Transverse colon (tissue), 4 donors: ENCODE results near the gene TENM4. TPM values are rescaled to one million over a fixed set of nuclear protein-coding genes. Genes with fewer than 3 reads are reported as not detected.

Experiments used
- DNase-seq: peaks from one replicate; pipeline ENCODE4 v3.0.0-alpha.2; 2019
- H3K27ac ChIP-seq, 4 donors: fragments of 200-600 bp; sonication (generic); 2 replicates each; pipeline ENCODE4 v1.5.1; 2016 to 2018; ENCODE audit warnings: inconsistent platforms in 4 of 4
- H3K27me3 ChIP-seq: fragments of 200-600 bp; sonication (generic); 2 replicates; pipeline ENCODE4 v1.5.1; 2017; ENCODE audit warnings: inconsistent platforms
- H3K36me3 ChIP-seq, 4 donors: fragments of 200-600 bp; sonication (generic); 2 replicates each; pipeline ENCODE4 v1.5.1; 2017 to 2019; ENCODE audit warnings: inconsistent platforms in 4 of 4
- H3K4me1 ChIP-seq, 4 donors: fragments of 200-600 bp; sonication (generic); 2 replicates each; pipeline ENCODE4 v1.5.1; 2017 to 2020; ENCODE audit warnings: inconsistent platforms in 4 of 4
- H3K4me3 ChIP-seq, 4 donors: fragments of 200-600 bp; sonication (generic); 1 replicate in 1 of 4; 2 replicates in 3 of 4; pipeline versions ENCODE4 v1.5.1 to v1.6.1; 2017 to 2019; ENCODE audit warnings: inconsistent platforms in 4 of 4
- H3K9me3 ChIP-seq, 2 donors: fragments of 200-600 bp; sonication (generic); 2 replicates each; pipeline ENCODE4 v1.5.1; 2017 to 2019; ENCODE audit warnings: inconsistent platforms in 2 of 2
- CTCF ChIP-seq, 5 experiments: fragments of 200-600 bp in 3 of 5; fragments of 450-650 bp in 2 of 5; sonication (generic) in 3 of 5; IDR thresholded peaks; 1 replicate in 2 of 5; 2 replicates in 3 of 5; pipeline ENCODE4 v1.5.1; 2016 to 2017; ENCODE audit warnings: antibody characterized with exemption in 5 of 5, inconsistent platforms in 3 of 5, mild to moderate bottlenecking in 2 of 5, moderate library complexity in 1 of 5
- EP300 ChIP-seq: sonication (generic); formaldehyde crosslinking; IDR thresholded peaks from one replicate; pipeline ENCODE4 v1.6.1; 2017; ENCODE audit warnings: antibody characterized with exemption, low read depth
- POLR2A ChIP-seq: fragments of 450-650 bp; IDR thresholded peaks from one replicate; pipeline ENCODE4 v1.6.1; 2016; ENCODE audit warnings: antibody characterized with exemption, mild to moderate bottlenecking, moderate library complexity
- POLR2AphosphoS5 ChIP-seq, 3 donors: sonication (generic); formaldehyde crosslinking; IDR thresholded peaks; one replicate each; pipeline ENCODE4 v1.6.1; 2016; ENCODE audit warnings: antibody characterized with exemption in 3 of 3
- WGBS, 2 donors: methylation state at CpG; one replicate each; pipeline ENCODE4 v1.1.5; 2018; ENCODE audit warnings: low coverage in 1 of 2; 5-methylcytosine and 5-hydroxymethylcytosine counted together
- in situ Hi-C, 4 donors: fragments of 200-750 bp; cut with MboI; loops; one replicate each; pipeline versions ENCODE4 v1.15.0 to v1.15.1; 2017; ENCODE audit warnings: low sequenced_read_pairs in 3 of 4, low pct_ligation_motif_present in 1 of 4, low pct_unique_long_range_greater_than_20kb in 1 of 4
- intact Hi-C: fragments of 100-400 bp; cut with DNase I; formaldehyde crosslinking; loops from one replicate; pipeline ENCODE4 v1.15.1; 2023; ENCODE audit warnings: low total_unique reads
- total RNA-seq, 4 donors: library from RNA; depleted of rRNA; stranded (reverse); fragments of >200 nt; gene quantifications; one replicate each; pipeline ENCODE4 v1.1.0, GENCODE V29; 2016

The TENM4 gene
- total RNA-seq, 4 donors from 2014 or later, result 0.14 to 0.79 (median 0.39) TPM

DNA sequence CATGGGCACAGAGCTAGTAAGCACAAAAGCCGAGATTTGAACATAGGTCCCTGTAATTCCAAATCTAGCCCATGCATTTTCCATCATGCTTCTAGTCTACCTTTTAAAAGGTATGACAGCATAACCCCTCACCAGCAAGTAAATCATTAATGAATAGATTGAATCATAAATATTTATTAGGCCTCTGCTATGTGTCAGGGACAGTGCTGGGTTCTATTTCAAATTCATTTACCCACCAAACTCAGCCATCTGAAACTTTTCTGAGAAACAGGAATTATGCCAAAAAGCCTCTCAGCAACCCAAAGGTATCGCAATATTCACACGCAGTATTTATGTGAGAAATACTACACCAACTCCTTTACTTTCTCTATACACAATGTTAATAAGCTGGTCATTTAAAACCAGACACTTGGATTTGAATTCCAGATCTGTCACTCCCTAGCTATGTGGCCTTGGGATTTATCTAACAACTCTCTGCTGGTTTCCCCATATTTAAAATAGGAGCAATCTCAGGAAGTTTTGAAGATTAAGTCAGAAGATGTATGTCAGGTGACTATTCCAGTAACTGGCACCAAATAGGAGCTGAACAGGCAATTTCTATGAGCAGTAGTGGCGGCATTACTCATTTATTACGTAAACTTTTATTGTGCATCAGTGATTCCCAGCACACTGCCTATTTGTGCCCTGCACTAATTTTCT, 191.4 kb downstream of the TENM4 start:
- 82 to 89% methylated on average over 5 of the region's 5 CpGs for WGBS, 2 donors

DNA sequence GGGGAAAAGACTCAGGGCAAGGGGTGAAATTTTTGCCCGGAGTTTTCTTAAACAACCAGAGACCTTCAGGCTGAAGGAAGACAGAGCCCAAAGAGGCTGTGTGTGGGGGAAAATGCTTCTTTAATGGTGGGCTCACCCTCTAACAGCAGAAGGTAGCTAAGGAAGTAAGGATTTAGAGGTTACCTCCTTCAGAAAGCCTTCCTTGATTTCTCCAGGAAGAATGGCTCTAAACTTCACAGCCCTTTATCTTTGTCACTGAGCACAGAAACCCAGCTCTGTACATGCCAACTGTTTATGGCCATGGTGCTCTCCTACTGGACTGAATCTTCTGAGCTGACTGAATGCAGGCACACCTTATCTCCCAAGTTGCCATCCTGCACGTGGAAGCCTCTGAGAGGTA, 196.0 kb downstream of the TENM4 start:
- Histone ChIP-seq H3K36me3 (no peaks in the 10 kb centered on the region), H3K27me3 (no peaks in the 10 kb centered on the region), H3K4me1 (peaks cover 0 to 9% (median 0%) of the 10 kb centered on the region in 4 donors), H3K9me3 (no peaks in the 10 kb centered on the region), H3K27ac (no peak overlapping the region), H3K4me3 (no peak overlapping the region)
- intact Hi-C loops, result no loop called here
- no peak for DNase-seq
- in situ Hi-C loops, result no loop called here
- WGBS, 2 donors, result 24 to 57% methylated on average over 1 to 2 of the region's 2 CpGs
- no peak for TF ChIP-seq CTCF (IDR thresholded peaks at IDR 0.05)
- no peak for TF ChIP-seq EP300
- no peak for TF ChIP-seq POLR2A
- no peak for TF ChIP-seq POLR2AphosphoS5 (IDR thresholded peaks at IDR 0.05)

More for the DNA sequence above, 191.4 kb downstream of the TENM4 start:
- intact Hi-C loops (no loop called here), in situ Hi-C loops (no loop called here)
- TF ChIP-seq POLR2AphosphoS5 (IDR thresholded peaks at IDR 0.05), result no peak
- TF ChIP-seq POLR2A, result no peak
- TF ChIP-seq CTCF (IDR thresholded peaks at IDR 0.05), result no peak
- TF ChIP-seq EP300, result no peak
- Histone ChIP-seq H3K27me3 (peaks cover 5% of the 10 kb centered on the region), H3K36me3 (no peaks in the 10 kb centered on the region), H3K4me1 (peaks cover 0 to 5% (median 0%) of the 10 kb centered on the region in 4 donors), H3K27ac (no peak overlapping the region), H3K9me3 (no peaks in the 10 kb centered on the region), H3K4me3 (no peak overlapping the region)
- DNase-seq, result no peak

DNA sequence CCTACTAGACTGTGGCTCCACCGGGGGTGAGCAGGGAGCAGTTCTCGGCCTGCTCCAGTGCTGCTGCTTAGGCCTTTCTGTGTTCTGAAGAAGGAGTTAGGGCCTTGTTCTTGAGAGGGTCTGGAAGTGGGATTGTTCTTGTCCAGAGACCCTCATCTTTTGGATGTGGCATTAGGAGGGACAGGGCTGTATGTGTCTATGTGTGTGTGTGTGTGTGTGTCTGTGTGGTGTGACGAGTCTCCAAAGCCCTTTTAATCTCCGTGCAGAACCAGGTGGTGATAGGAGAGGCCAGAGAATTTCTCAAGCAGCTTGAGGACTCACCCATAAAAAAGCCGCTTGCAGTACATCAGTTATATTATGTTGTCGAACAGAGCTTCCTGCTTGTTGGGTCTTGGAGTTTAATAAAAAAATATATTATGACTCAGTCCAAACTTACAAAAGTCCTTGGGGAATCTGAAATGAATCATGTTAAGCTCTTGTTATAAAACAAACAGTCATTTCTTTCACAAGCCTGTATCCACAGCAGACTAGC, 196.5 kb downstream of the TENM4 start:
- in situ Hi-C loops, result no loop called here

GRCh38 chr11:79243422-79244210, 197.2 kb downstream of the TENM4 start:
- H3K9me3 ChIP-seq, result no peaks in the 10 kb centered on the region
- no peak overlapping the region for H3K4me3 ChIP-seq
- no peak for DNase-seq
- WGBS, 2 donors, result 64 to 85% methylated on average over 1 to 16 of the region's 16 CpGs
- no peaks in the 10 kb centered on the region for H3K27me3 ChIP-seq
- peaks cover 0 to 9% (median 0%) of the 10 kb centered on the region in 4 donors for H3K4me1 ChIP-seq
- in situ Hi-C loops (no loop called here), intact Hi-C loops (no loop called here)
- no peak for TF ChIP-seq POLR2AphosphoS5 (IDR thresholded peaks at IDR 0.05)
- no peak for TF ChIP-seq CTCF (IDR thresholded peaks at IDR 0.05)
- TF ChIP-seq EP300, result no peak
- TF ChIP-seq POLR2A, result no peak
- peak overlapping the region in 1 of 4 donors; percentile 27 for H3K27ac ChIP-seq
- H3K36me3 ChIP-seq, result no peaks in the 10 kb centered on the region

More for the DNA sequence above, 196.5 kb downstream of the TENM4 start:
- Histone ChIP-seq H3K9me3 (no peaks in the 10 kb centered on the region), H3K36me3 (no peaks in the 10 kb centered on the region), H3K4me3 (no peak overlapping the region), H3K27me3 (no peaks in the 10 kb centered on the region), H3K4me1 (peaks cover 0 to 9% (median 0%) of the 10 kb centered on the region in 4 donors), H3K27ac (peak overlapping the region in 1 of 4 donors; percentile 27)
- intact Hi-C loops, result no loop called here
- 41 to 44% methylated on average over 4 to 6 of the region's 6 CpGs for WGBS, 2 donors
- no peak for DNase-seq
- TF ChIP-seq POLR2A (no peak), POLR2AphosphoS5 (IDR thresholded peaks at IDR 0.05) (peak in 2 of 3 donors; percentile 24 to 62)
